Upper lobe of right lung (tissue), 1 donor: ENCODE data around the gene SLC25A31. TPM values are rescaled to one million over a fixed set of nuclear protein-coding genes. Genes with fewer than 3 reads are reported as not detected.

Source experiments
- ATAC-seq: fragments of 200-7000 bp; cut with Tn5 transposase; one replicate; pipeline ENCODE4 v1.9.1; 2020; ENCODE audit warnings: mild to moderate bottlenecking, moderate library complexity
- DNase-seq: peaks from one replicate; pipeline ENCODE4 v3.0.0-alpha.2; 2020
- H3K27ac ChIP-seq: fragments of 200-600 bp; one replicate; pipeline ENCODE4 v1.8.0; 2022
- H3K27me3 ChIP-seq: fragments of 200-600 bp; one replicate; pipeline ENCODE4 v1.8.0; 2022; ENCODE audit warnings: mild to moderate bottlenecking
- H3K36me3 ChIP-seq: fragments of 200-600 bp; one replicate; pipeline ENCODE4 v1.8.0; 2022
- H3K4me1 ChIP-seq: fragments of 200-600 bp; one replicate; pipeline ENCODE4 v1.8.0; 2022
- H3K4me3 ChIP-seq: fragments of 200-600 bp; one replicate; pipeline ENCODE4 v1.8.0; 2022; ENCODE audit warnings: mild to moderate bottlenecking
- H3K9me3 ChIP-seq: fragments of 200-600 bp; one replicate; pipeline ENCODE4 v1.8.0; 2022
- intact Hi-C: fragments of 100-400 bp; cut with DNase I; formaldehyde crosslinking; loops from one replicate; pipeline ENCODE4 v1.11.0; 2022
- total RNA-seq: library from RNA; stranded (reverse); fragmentation: NEBNext Ultra II Directional; extraction: Animal tissue kit (Norgen Biotek cat#: 25700); gene quantifications from one replicate; pipeline ENCODE4 v1.2.1, GENCODE V29; 2021
- TF ChIP-seq, protein P1 (sequence below): fragments of 200-600 bp; IDR thresholded peaks from one replicate; pipeline ENCODE4 v1.8.0; 2022; ENCODE audit warnings: antibody characterized with exemption
- donor health status: DM: no; HTN: yes; CAD: no; lungs with severe emphysema.

Gene SLC25A31
- total RNA-seq, 1 donor from 2014 or later, result not detected

DNA sequence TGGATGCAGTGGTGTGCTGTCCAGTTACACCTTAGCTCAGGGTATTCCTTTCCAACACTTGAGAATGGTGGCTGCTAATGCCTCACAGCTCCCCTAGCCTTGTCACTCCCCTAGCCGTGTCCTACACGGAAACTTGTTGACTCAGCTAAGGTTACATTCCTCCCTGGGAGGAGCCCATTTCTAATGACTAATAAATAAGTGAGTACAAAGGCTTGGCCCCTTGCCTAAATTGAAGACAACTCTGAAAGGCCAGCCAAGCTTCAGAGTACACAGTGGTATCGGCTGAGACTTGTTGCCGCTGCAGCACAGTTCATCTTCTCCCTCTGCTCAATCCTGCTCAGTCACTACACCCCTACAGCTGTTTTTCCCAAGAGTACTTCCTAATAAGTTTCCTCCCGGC is 21.2 kb upstream of the SLC25A31 start:
- intact Hi-C loops, result no loop called here
- Histone ChIP-seq H3K36me3 (peaks cover 4% of the 10 kb centered on the region), H3K9me3 (no peaks in the 10 kb centered on the region), H3K4me1 (peaks cover 4% of the 10 kb centered on the region), H3K27ac (no peak overlapping the region), H3K4me3 (no peak overlapping the region), H3K27me3 (no peaks in the 10 kb centered on the region)
- no peak for DNase-seq
- TF ChIP-seq, protein P1, sequence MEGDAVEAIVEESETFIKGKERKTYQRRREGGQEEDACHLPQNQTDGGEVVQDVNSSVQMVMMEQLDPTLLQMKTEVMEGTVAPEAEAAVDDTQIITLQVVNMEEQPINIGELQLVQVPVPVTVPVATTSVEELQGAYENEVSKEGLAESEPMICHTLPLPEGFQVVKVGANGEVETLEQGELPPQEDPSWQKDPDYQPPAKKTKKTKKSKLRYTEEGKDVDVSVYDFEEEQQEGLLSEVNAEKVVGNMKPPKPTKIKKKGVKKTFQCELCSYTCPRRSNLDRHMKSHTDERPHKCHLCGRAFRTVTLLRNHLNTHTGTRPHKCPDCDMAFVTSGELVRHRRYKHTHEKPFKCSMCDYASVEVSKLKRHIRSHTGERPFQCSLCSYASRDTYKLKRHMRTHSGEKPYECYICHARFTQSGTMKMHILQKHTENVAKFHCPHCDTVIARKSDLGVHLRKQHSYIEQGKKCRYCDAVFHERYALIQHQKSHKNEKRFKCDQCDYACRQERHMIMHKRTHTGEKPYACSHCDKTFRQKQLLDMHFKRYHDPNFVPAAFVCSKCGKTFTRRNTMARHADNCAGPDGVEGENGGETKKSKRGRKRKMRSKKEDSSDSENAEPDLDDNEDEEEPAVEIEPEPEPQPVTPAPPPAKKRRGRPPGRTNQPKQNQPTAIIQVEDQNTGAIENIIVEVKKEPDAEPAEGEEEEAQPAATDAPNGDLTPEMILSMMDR, result no peak
- ATAC-seq, result peak; percentile 77

DNA sequence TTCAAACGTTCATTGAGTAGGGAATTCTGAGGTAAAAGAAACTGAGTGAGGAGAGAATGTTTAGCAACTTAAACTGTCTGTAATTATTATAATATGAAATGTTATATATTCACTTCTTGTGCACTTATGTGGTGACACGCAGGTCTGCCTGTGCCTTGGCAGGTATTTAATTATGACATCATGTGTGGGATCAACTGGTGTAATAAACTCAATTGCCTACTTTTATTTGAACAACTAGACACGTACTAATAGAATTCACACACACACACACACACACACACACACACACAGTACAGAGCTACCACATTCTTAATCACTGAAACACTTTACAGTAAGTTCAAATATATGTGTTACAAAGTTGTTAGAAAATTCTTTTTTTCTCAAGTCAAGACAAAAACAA is 20.7 kb upstream of the SLC25A31 start:
- intact Hi-C loops, result no loop called here
- peaks cover 4% of the 10 kb centered on the region for H3K4me1 ChIP-seq
- ATAC-seq, result no peak

DNA sequence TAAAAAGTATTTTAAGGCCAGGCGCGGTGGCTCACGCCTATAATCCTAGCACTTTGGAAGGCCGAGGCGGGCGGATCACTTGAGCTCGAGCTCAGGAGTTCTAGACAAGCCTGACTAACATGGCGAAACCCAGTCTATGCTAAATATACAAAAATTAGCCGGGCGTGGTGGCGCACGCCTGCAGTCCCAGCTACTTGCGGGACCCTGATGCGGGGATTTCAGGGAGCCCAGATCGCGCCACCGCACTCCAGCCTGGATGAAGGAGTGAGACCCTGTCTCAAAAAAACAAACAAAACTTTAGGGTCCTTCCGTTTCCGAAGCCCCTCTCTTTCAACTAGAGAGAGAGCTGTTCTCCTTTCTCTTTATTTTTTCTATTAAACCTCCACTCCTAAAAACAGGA is 1.2 kb downstream of the SLC25A31 start:
- no peak for DNase-seq

More for the DNA sequence above, 20.7 kb upstream of the SLC25A31 start:
- Histone ChIP-seq H3K36me3 (peaks cover 4% of the 10 kb centered on the region), H3K4me3 (no peak overlapping the region), H3K27me3 (no peaks in the 10 kb centered on the region), H3K27ac (no peak overlapping the region), H3K9me3 (no peaks in the 10 kb centered on the region)
- no peak for DNase-seq
- TF ChIP-seq, protein P1, result no peak

DNA sequence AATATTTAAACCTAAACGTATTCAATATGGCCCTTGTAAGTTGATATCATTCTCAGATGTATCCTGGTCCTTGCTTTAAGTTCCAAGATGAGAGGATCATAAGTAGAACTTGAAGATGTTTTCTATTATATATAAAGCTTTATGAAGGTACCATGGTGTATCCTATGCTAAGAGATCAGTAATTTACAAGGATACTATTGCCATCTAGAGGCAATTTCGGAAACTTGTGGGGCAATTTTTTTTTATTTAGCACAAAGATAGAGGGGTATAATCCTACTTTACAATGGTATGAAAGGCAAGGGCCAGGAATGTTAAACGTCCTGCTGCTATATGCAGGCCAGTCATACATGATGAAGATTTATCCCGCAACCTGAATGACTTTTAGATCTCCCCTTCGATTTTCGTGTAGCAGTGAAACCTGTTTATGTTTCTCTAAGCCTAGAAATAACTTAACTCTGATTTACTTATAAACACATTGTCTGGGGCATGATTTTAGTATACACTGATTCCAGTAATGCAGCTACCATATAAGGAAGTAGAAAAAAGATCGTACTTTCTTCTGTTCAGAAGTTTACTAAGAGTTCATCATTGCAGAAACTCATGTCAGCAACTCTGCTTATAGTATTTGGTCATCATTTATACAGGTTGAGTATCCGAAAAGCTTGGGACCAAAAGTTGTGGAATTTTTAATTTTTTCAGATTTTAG is 2.6 kb downstream of the SLC25A31 start:
- ATAC-seq (peak; percentile 51), DNase-seq (no peak)
- H3K27me3 ChIP-seq, result no peaks in the 10 kb centered on the region
- H3K4me3 ChIP-seq, result no peak overlapping the region
- TF ChIP-seq, protein P1, result peak; percentile 64
- intact Hi-C loops, result loop anchor here (5.0 kb wide), 1 partner anchor 125 kb away; no protein-coding TSS in a partner anchor
- H3K9me3 ChIP-seq, result no peaks in the 10 kb centered on the region
- H3K27ac ChIP-seq, result no peak overlapping the region
- H3K4me1 ChIP-seq, result no peaks in the 10 kb centered on the region
- no peaks in the 10 kb centered on the region for H3K36me3 ChIP-seq

More for the DNA sequence above, 1.2 kb downstream of the SLC25A31 start:
- TF ChIP-seq, protein P1, result no peak
- ATAC-seq, result no peak
- H3K4me3 ChIP-seq, result no peak overlapping the region
- intact Hi-C loops, result loop anchor here (5.0 kb wide), 1 partner anchor 124 kb away; no protein-coding TSS in a partner anchor
- H3K27me3 ChIP-seq, result no peaks in the 10 kb centered on the region
- no peaks in the 10 kb centered on the region for H3K9me3 ChIP-seq
- no peaks in the 10 kb centered on the region for H3K36me3 ChIP-seq
- no peak overlapping the region for H3K27ac ChIP-seq
- H3K4me1 ChIP-seq, result no peaks in the 10 kb centered on the region

DNA sequence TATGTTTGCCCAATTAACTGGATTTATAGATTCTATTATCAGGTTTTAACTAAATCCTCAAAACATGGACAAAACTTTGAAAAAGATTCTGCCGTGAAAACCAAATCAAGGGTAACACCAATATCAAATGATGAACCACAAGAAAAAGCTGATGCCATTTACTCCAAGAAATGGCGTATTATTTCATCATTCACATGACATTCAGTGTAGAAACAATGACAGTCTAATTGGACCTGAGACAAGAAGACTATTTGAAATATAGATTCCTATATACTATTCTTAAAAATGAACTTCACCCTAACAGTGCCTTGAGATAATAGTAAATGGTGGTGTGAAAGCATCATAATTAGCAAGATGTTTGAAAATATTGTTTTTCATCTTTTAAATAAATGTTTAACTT is 4.8 kb downstream of the SLC25A31 start:
- intact Hi-C loops, result loop anchor here (5.0 kb wide), 1 partner anchor 128 kb away; no protein-coding TSS in a partner anchor
- ATAC-seq, result no peak
- Histone ChIP-seq H3K4me3 (no peak overlapping the region), H3K9me3 (no peaks in the 10 kb centered on the region), H3K27ac (no peak overlapping the region), H3K36me3 (no peaks in the 10 kb centered on the region), H3K27me3 (no peaks in the 10 kb centered on the region), H3K4me1 (no peaks in the 10 kb centered on the region)
- no peak for DNase-seq
- TF ChIP-seq, protein P1, result no peak
